GM19397 (cell line): Measurements from ENCODE around the gene LRP4.

Experiments
- ATAC-seq: cut with Tn5 transposase; IDR thresholded peaks from one replicate; pipeline ENCODE4 v1.9.1; 2021; ENCODE audit warnings: mild to moderate bottlenecking, moderate library complexity; ENCODE audit not compliant: unreplicated experiment

LRP4 gene

GRCh38 chr11:46896719-46897406 is 21.5 kb downstream of the LRP4 start:
- ATAC-seq: no peak

DNA sequence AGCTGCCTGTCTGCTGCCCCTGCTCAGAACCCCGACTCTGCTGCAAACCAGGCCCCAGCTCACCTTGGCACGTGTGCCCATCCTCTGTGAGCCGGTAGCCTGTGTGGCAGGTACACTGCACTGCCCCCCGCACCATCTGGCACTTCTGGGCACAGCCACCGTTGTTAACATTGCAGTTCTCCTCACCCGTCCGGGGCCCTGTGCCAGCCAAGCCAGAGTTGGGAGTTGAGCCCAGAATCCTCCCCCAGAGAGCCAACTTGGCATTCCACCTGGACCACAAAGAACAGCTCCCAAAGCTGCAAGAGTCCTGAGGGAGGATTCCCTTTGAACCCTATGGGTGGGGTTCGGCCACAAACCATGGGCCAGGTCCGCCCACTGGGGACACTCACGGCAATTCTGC is 22.5 kb downstream of the LRP4 start:
- ATAC-seq: no peak

GRCh38 chr11:46894961-46895360 is 23.4 kb downstream of the LRP4 start:
- ATAC-seq: no peak

DNA sequence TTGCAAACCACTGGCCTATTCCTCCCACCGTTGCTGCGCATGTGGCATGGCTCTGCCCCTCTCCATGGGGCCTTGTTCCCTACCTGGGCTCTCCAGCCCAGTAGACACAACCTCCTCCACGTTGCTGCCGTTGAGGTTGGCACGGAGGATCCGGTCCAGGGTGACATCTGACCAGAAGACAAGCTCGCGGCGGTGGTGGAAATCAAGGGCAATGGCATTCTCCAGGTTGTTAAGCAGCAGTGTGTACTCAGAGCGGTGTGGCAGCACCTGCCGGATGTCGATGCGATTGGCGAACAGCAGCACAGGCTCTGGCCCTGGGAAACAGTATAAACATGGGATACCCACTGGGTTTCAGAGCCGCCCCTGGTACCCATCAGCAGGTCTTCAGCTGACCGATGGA is 23.8 kb downstream of the LRP4 start:
- no peak for ATAC-seq

DNA sequence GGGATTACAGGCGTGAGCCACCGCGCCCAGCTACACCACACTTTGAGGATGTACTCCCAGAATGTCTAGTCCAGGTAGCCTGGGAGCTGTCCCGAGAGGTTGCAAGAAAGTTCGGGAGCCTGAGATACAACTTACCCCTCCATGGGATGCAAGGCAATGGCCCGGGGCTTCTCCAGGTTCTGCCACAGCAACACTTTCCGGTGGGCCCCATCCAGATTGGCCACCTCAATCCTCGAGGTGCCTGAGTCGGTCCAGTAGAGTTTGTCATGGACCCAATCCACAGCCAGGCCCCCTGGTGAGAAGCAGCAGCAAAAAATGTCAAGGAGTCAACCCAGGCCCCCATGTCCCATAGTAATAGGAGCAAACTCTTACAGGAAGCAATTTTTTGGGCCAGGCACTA is 25.5 kb downstream of the LRP4 start:
- ATAC-seq: no peak

DNA sequence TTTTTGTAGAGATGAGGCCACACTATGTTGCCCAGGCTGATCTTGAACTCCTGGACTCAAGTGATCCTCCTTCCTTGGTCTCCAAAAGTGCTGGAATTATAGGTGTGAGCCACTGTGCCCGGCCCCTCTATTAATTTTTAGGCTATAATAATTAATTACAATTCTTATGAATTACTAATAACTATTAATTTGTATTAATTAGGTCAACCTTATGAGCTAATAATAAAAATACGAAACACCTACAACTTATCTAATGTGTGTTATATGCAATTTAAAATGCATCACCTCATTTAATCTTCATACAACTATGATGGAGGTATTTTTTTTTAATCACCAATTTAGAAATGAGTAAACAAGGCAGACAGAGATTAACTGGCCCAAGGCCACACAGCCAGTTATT is 26.2 kb downstream of the LRP4 start:
- no peak for ATAC-seq

GRCh38 chr11:46890665-46891064 is 27.7 kb downstream of the LRP4 start:
- ATAC-seq: no peak

- no peak for ATAC-seq
These were observed 28.5 kb downstream of the LRP4 start for GRCh38 chr11:46889689-46890475.

DNA sequence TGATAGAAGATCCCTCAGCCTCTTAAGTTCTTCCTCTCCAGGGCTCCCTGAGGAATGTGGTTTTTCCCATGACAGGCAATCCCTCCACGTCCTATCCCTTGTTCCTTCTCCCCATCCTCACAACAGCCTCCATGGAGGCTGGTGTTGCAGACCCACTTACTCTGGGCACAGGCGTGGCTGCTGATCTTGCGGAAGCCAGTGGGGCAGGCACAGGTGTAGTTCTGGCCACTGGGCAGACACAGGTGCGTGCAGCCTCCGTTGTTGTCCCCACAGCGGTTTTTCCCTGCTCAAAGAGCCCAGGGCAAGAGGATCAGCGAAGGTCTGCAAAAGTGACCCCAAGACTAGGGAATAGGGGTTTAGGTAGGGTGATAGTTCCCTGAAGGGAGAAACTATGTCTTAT is 29.1 kb downstream of the LRP4 start:
- ATAC-seq: no peak

- ATAC-seq: no peak
These were observed 29.7 kb downstream of the LRP4 start for GRCh38 chr11:46888636-46889035.

GRCh38 chr11:46886211-46886610 is 32.1 kb downstream of the LRP4 start:
- no peak for ATAC-seq

DNA sequence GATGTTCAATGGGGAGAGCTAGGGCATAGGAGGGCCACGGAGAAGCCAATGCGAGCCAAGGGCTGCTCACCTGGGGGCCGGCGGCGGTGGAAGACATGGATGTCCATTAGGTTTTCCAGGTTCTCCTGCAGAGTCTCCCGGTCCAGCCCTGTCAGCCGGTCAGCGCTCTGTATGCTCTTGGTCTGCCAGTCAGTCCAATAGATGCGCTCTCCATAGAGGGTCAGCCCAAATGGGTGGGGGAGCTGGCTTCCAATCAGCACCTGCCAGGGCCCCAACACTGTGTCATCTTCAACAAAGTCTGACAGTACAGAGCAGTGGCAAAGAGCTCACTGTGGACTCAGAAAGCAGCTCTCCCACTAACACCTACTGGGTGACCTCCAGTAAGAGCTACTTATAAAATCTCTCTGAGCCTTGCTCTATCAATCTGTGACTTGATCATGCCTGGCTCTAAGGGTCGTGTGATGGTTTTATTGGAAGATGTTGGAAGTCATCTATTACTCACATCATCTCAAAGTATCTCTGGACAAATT is 39.2 kb downstream of the LRP4 start:
- ATAC-seq: no peak

GRCh38 chr11:46877580-46877979 is 40.8 kb downstream of the LRP4 start:
- ATAC-seq: no peak

- ATAC-seq: no peak
These were observed 41.9 kb downstream of the LRP4 start for GRCh38 chr11:46876471-46876870.

DNA sequence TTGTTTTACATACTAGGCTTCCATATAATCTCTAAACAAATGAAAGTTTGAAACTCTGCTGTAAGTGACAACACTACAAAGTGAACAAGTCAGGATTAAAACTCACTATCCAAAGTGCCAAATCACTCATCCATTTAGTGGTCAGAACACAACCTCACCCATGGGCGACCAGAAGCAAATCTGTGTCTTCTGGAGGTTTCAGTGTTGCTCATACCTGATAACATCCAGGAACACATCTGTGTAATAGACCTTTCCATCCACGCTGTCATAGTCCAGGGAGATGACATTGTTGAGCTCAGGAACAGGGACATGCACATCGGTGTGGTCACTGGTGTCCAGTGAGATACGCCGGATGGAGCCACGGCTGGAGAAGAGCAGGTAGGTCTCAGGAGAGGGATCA is 43.8 kb downstream of the LRP4 start:
- ATAC-seq: no peak

GRCh38 chr11:46868912-46869311 is 49.4 kb downstream of the LRP4 start:
- ATAC-seq: no peak

DNA sequence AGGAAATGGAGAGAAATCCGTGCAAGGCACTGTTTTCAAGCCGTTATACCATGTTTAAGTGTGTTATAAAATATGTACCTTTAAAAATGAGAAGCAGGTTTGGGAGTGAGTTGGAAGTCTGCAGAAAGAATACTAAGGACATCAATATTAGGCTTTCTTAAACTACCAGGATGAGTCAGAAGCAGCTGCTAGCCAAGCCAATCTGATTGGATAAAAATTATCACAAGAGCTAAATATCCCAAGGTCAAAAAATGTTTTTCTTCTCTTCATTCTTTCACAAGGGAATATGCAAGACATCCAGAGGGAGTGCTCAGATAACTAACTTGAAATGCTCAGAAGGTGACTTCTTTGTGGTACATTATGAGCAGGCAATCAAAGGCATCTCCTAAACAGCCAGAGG is 53.0 kb downstream of the LRP4 start:
- no peak for ATAC-seq

- no peak for ATAC-seq
These were observed 58.1 kb downstream of the LRP4 start for GRCh38 chr11:46860218-46860617.

DNA sequence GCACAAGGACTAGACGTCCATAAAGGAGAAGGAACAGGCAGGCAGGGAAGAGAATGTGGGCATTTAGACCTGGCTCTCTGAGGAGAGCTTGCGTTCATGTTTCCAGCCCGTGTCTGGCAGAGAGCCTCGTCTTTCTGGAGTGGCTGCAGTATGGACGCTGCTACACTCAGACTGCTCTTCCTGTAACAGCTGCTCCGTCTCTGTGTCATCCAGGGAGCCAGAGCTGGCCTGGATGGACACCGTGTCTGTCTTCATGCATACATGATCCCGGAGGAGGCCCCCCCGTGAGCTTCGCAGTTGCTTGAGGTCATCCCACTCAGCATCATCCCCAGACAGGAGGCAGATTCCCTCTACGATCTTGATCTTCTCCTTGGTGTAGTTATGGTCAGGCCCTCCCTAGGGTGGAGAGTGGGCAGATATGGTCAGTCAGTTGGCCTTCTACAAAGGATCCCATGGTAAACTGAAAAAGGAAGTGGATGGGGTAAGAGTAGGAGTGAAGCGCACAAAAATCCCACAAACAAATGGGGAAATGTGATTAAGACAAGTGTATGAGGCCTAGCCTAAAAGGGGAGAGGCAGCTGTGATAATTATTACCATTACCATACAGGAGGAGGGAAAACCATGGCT is 59.3 kb downstream of the LRP4 start:
- ATAC-seq: no peak

DNA sequence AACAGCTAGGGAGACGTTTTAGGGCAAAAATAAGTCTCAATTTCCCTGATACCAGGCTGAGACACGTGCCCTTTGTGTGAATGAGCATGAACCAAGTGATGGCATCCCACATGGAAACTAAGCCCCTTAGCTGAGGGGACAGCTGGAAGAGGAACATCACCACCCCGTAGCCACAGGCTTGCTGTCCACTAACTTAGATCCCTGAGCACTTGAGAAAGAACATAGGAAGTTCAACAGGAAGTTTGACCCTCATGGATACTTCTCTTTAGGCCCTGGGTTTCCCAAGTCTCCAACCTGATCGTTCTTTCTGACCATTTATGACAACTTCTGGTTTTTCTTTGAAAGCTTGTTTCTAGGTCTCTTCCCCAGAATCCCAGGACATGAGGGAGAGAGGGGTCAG is 60.7 kb downstream of the LRP4 start:
- no peak for ATAC-seq

GRCh38 chr11:46856605-46857343 is 61.6 kb downstream of the LRP4 start:
- no peak for ATAC-seq
